ENCODE measurements around the gene UCK2. TPM values are rescaled to one million over a fixed set of nuclear protein-coding genes. Genes with fewer than 3 reads are reported as not detected.

UCK2 gene
- total RNA-seq, 1 donor from 2014 or later: 39.5 TPM

- no peak for ATAC-seq
Observed at GRCh38 chr1:165942927-165943597, 115.6 kb downstream of the UCK2 start.

- no peak for ATAC-seq
Observed at GRCh38 chr1:165945911-165946310, 118.5 kb downstream of the UCK2 start.

GRCh38 chr1:165947797-165948455 lies 120.5 kb downstream of the UCK2 start:
- no peak for ATAC-seq

- ATAC-seq: no peak
Observed at GRCh38 chr1:165949335-165950130, 122.1 kb downstream of the UCK2 start.

GRCh38 chr1:165954940-165955339 lies 127.5 kb downstream of the UCK2 start:
- ATAC-seq: no peak

GRCh38 chr1:165958306-165958705 lies 130.9 kb downstream of the UCK2 start:
- no peak for ATAC-seq

- no peak for ATAC-seq
Observed at GRCh38 chr1:165960136-165960535, 132.7 kb downstream of the UCK2 start.

GRCh38 chr1:165960881-165961280 lies 133.5 kb downstream of the UCK2 start:
- ATAC-seq: no peak

Other genes with a start within 250 kb of the UCK2 start
- gene MGST3, start 196.4 kb upstream of the UCK2 start, total RNA-seq: 58.9 TPM
- gene ALDH9A1, start 129.1 kb upstream of the UCK2 start, total RNA-seq: 108 TPM
- 60.6 TPM for gene TMCO1, start 58.7 kb upstream of the UCK2 start, total RNA-seq